ENCODE results near the gene DPY19L1. TPM values are rescaled to one million over a fixed set of nuclear protein-coding genes. Genes with fewer than 3 reads are reported as not detected.
"Not testable (repeated sequence)": the region's sequence is repeated elsewhere in the genome, so short reads cannot be mapped to it uniquely, and the experiment has no call there.

Gene DPY19L1
- total RNA-seq, 2 donors from 2014 or later = 35.8 to 75.1 TPM

DNA sequence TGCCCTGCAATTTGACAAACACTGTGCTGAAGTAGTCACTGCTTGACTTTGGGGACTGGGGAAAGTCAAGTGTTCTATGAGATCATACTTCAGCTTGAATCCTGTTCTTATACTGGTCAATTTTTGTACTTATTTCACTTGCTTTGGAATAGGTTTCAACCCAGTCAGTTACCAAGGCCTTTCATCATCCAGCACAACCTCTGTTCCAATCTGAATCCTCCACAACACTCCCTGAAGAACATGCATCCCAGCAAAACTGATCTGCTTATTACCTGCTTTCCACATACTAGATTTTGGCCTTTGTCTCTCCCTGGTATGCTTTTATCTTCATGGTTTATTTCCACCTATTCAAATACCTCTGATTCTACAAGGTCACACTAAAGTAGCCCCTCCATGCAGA is 29.5 kb downstream of the DPY19L1 start:
- Mint-ChIP-seq H3K4me1 (peaks cover 16% of the 10 kb centered on the region), H3K27me3 (ENCODE audit: insufficient read depth) (no peaks in the 10 kb centered on the region), H3K9me3 (no peaks in the 10 kb centered on the region), H3K36me3 (ENCODE audit: low read depth) (peaks cover 24% of the 10 kb centered on the region), H3K27ac (peak overlapping the region; percentile 24), H3K4me3 (no peak overlapping the region)
- Histone ChIP-seq H3K27me3 (ENCODE audit: control insufficient read depth, insufficient read depth, low read length, poor library complexity, severe bottlenecking) (no peaks in the 10 kb centered on the region), H3K4me3 (ENCODE audit: low read length) (no peak overlapping the region), H3K9ac (ENCODE audit: extremely low read depth, low read length, poor library complexity, severe bottlenecking) (no peak overlapping the region), H3K27ac (ENCODE audit: low read depth, low read length) (no peak overlapping the region), H3K9me3 (ENCODE audit: control insufficient read depth, low read length) (no peaks in the 10 kb centered on the region), H3K36me3 (ENCODE audit: control insufficient read depth, insufficient read depth, low read length) (peaks cover 9% of the 10 kb centered on the region), H3K4me1 (ENCODE audit: control insufficient read depth, insufficient read depth, low read length) (peaks cover 8% of the 10 kb centered on the region)
- DNase-seq = no peak
- TF ChIP-seq, protein P1, sequence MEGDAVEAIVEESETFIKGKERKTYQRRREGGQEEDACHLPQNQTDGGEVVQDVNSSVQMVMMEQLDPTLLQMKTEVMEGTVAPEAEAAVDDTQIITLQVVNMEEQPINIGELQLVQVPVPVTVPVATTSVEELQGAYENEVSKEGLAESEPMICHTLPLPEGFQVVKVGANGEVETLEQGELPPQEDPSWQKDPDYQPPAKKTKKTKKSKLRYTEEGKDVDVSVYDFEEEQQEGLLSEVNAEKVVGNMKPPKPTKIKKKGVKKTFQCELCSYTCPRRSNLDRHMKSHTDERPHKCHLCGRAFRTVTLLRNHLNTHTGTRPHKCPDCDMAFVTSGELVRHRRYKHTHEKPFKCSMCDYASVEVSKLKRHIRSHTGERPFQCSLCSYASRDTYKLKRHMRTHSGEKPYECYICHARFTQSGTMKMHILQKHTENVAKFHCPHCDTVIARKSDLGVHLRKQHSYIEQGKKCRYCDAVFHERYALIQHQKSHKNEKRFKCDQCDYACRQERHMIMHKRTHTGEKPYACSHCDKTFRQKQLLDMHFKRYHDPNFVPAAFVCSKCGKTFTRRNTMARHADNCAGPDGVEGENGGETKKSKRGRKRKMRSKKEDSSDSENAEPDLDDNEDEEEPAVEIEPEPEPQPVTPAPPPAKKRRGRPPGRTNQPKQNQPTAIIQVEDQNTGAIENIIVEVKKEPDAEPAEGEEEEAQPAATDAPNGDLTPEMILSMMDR (conservative IDR thresholded peaks at IDR 0.05) = no peak

DNA sequence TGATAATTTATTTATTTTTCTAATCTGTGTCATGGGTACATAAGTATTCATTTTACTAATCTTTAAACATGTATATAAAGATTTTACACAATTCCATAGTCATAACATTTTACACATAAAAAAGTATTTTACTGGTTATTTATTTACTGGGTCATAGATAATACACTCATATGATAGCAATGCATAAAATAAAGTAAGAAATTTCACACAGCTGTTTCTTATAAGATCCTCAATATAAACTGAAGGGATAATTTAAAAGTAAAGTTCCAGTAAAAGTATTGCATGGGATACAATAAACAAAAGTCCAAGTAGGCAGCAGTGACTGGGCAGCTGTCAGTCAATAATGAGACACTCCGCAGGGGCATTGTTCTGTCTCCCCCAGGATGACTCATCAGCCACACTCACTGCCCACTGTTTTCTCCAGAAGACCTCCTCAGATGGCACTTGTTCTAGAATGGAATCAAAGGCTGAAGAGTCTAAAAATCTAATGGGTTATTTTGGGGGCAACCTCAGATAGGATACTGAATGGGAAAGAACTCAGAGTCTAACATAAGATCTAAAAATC is 32.7 kb downstream of the DPY19L1 start:
- no peaks in the 10 kb centered on the region for H3K36me3 ChIP-seq (ENCODE audit: control insufficient read depth, insufficient read depth, low read length)
- H3K4me3 ChIP-seq (ENCODE audit: low read length) = no peak overlapping the region
- peaks cover 16% of the 10 kb centered on the region for H3K4me1 Mint-ChIP-seq
- H3K36me3 Mint-ChIP-seq (ENCODE audit: low read depth) = peaks cover 3% of the 10 kb centered on the region
- no peaks in the 10 kb centered on the region for H3K9me3 Mint-ChIP-seq
- H3K27me3 ChIP-seq (ENCODE audit: control insufficient read depth, insufficient read depth, low read length, poor library complexity, severe bottlenecking) = no peaks in the 10 kb centered on the region
- TF ChIP-seq, protein P1 (conservative IDR thresholded peaks at IDR 0.05) = no peak
- H3K27me3 Mint-ChIP-seq (ENCODE audit: insufficient read depth) = no peaks in the 10 kb centered on the region
- no peaks in the 10 kb centered on the region for H3K9me3 ChIP-seq (ENCODE audit: control insufficient read depth, low read length)
- no peak overlapping the region for H3K27ac Mint-ChIP-seq
- no peak overlapping the region for H3K9ac ChIP-seq (ENCODE audit: extremely low read depth, low read length, poor library complexity, severe bottlenecking)
- H3K4me3 Mint-ChIP-seq = no peak overlapping the region
- no peak for DNase-seq
- H3K27ac ChIP-seq (ENCODE audit: low read depth, low read length) = no peak overlapping the region
- WGBS, 2 experiments (ENCODE audit: insufficient coverage in 1 of 2, insufficient read length in 1 of 2) = 40 to 67% methylated on average over 1 of the region's 1 CpG
- H3K4me1 ChIP-seq (ENCODE audit: control insufficient read depth, insufficient read depth, low read length) = peaks cover 8% of the 10 kb centered on the region

DNA sequence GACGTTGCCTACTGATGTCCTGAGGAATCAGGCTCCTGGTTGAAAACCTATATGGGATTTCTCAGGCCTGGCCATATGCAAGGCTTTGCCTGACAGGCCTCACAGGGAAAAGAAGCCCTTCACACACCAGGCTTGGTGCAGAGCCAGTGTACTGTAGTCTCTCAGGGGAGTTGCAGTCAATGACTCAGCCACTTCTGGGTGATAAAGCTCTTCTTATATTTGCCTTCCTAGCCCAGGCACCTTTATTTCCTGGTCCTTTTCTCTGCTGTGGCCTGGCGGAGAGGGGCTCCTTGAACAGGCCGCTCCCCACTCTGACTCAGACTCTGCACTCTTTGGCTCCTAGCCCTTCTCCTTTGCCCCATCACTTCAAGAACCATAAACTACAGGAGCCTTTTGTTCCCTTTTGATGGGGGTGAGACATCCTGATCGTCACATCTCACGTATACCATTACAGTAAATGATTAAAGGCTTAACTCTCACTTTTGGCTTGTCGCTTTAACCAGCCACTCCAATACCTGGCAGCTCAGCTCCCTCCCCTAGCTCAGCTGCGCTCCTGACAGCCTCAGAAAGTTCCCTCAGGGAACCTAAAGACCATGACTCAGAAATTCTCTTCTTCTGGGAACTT is 33.5 kb downstream of the DPY19L1 start:
- Histone ChIP-seq H3K36me3 (ENCODE audit: control insufficient read depth, insufficient read depth, low read length) (no peaks in the 10 kb centered on the region), H3K27ac (ENCODE audit: low read depth, low read length) (peak overlapping the region; percentile 44), H3K4me1 (ENCODE audit: control insufficient read depth, insufficient read depth, low read length) (peaks cover 8% of the 10 kb centered on the region), H3K4me3 (ENCODE audit: low read length) (no peak overlapping the region), H3K9me3 (ENCODE audit: control insufficient read depth, low read length) (no peaks in the 10 kb centered on the region), H3K27me3 (ENCODE audit: control insufficient read depth, insufficient read depth, low read length, poor library complexity, severe bottlenecking) (no peaks in the 10 kb centered on the region), H3K9ac (ENCODE audit: extremely low read depth, low read length, poor library complexity, severe bottlenecking) (no peak overlapping the region)
- Mint-ChIP-seq H3K36me3 (ENCODE audit: low read depth) (peaks cover 3% of the 10 kb centered on the region), H3K27me3 (ENCODE audit: insufficient read depth) (no peaks in the 10 kb centered on the region), H3K9me3 (no peaks in the 10 kb centered on the region), H3K27ac (peak overlapping the region; percentile 75), H3K4me1 (peaks cover 16% of the 10 kb centered on the region), H3K4me3 (no peak overlapping the region)
- 45 to 68% methylated on average over 2 to 7 of the region's 7 CpGs for WGBS, 2 experiments (ENCODE audit: insufficient coverage in 1 of 2, insufficient read length in 1 of 2)
- TF ChIP-seq, protein P1 (conservative IDR thresholded peaks at IDR 0.05) = no peak
- peak; percentile 62 for DNase-seq

DNA sequence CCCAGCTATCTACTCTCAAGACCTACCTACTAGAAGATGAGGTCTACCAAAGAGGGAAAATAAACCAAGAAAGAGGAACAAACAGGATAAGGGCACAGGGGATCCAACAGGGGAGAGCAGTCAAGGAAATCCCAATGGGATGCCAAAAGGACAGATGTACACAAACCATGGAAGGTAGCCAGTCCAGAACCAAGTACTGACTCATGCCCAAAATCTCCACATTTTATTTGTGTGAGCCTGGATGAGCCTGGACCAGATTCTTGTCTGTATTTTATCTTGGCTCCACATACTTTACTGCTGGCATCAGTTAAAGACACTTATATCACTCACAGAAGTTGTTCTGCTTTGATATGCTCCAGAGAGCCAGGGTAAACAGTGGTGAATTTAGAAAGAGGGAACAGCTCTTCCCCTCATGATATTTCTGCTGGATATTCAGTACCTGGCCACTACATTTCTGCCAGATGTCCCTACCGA is 34.1 kb downstream of the DPY19L1 start:
- not testable (repeated sequence) for H3K36me3 ChIP-seq (ENCODE audit: control insufficient read depth, insufficient read depth, low read length); H3K27me3 Mint-ChIP-seq (ENCODE audit: insufficient read depth); DNase-seq; H3K4me3 Mint-ChIP-seq; H3K9me3 Mint-ChIP-seq; H3K36me3 Mint-ChIP-seq (ENCODE audit: low read depth); H3K27ac ChIP-seq (ENCODE audit: low read depth, low read length); H3K9ac ChIP-seq (ENCODE audit: extremely low read depth, low read length, poor library complexity, severe bottlenecking); H3K4me1 ChIP-seq (ENCODE audit: control insufficient read depth, insufficient read depth, low read length); H3K4me3 ChIP-seq (ENCODE audit: low read length); H3K27me3 ChIP-seq (ENCODE audit: control insufficient read depth, insufficient read depth, low read length, poor library complexity, severe bottlenecking); H3K9me3 ChIP-seq (ENCODE audit: control insufficient read depth, low read length)
- Mint-ChIP-seq H3K27ac (peak overlapping the region; percentile 75), H3K4me1 (peaks cover 16% of the 10 kb centered on the region)
- WGBS, 2 experiments (ENCODE audit: insufficient coverage in 1 of 2, insufficient read length in 1 of 2) = 95% methylated on average over 1 of the region's 1 CpG; no CpG with 5 or more reads in 1 of the 2 experiments

DNA sequence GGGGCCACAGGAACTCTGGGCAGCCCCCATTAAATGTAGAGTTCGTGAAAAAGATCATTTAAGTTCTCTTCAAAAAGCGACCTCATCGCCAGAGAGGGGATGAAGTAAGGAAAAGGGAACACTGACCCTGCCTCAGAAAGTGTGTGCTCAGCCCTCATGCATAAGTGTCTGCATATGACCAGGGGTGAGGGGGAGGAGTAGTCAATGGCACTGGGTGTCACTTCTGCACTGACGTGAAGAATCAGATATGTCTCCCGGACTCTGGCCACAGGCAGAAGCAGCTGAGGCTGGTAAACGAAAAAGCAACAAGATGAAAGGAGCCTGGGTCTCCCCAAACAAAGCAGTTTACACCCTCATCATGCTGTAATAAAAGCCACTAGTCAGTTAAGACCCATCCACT is 39.0 kb downstream of the DPY19L1 start:
- H3K27ac Mint-ChIP-seq; H3K4me1 ChIP-seq (ENCODE audit: control insufficient read depth, insufficient read depth, low read length); H3K27ac ChIP-seq (ENCODE audit: low read depth, low read length); H3K27me3 Mint-ChIP-seq (ENCODE audit: insufficient read depth); H3K36me3 Mint-ChIP-seq (ENCODE audit: low read depth); H3K9me3 Mint-ChIP-seq; H3K4me3 ChIP-seq (ENCODE audit: low read length); DNase-seq; H3K9me3 ChIP-seq (ENCODE audit: control insufficient read depth, low read length); H3K27me3 ChIP-seq (ENCODE audit: control insufficient read depth, insufficient read depth, low read length, poor library complexity, severe bottlenecking); H3K4me3 Mint-ChIP-seq; H3K36me3 ChIP-seq (ENCODE audit: control insufficient read depth, insufficient read depth, low read length); H3K9ac ChIP-seq (ENCODE audit: extremely low read depth, low read length, poor library complexity, severe bottlenecking): not testable (repeated sequence)
- 89% methylated on average over 6 of the region's 6 CpGs; no CpG with 5 or more reads in 1 of the 2 experiments for WGBS, 2 experiments (ENCODE audit: insufficient coverage in 1 of 2, insufficient read length in 1 of 2)
- peaks cover 11% of the 10 kb centered on the region for H3K4me1 Mint-ChIP-seq

Data from endodermal cell (in vitro differentiated cells).